Trophoblast cell (in vitro differentiated cells and primary cell): ENCODE data around the gene ZC2HC1B.
"Not testable (repeated sequence)": the region's sequence is repeated elsewhere in the genome, so short reads cannot be mapped to it uniquely, and the experiment has no call there.

Experiments
- DNase-seq, 2 donors: peaks; one replicate each; pipeline ENCODE4 v3.0.0-alpha.2; 2016
- H2AFZ ChIP-seq: 2 replicates; pipeline ENCODE4 v1.6.1; 2013; ENCODE audit warnings: low read length, moderate library complexity, mild to moderate bottlenecking; ENCODE audit not compliant: insufficient read depth, poor library complexity
- H2AK5ac ChIP-seq: 2 replicates; pipeline ENCODE4 v1.6.1; 2013; ENCODE audit warnings: mild to moderate bottlenecking, low read length
- H2BK120ac ChIP-seq: 2 replicates; pipeline ENCODE4 v1.6.1; 2013; ENCODE audit warnings: low read length, mild to moderate bottlenecking, moderate library complexity; ENCODE audit not compliant: insufficient read depth, poor library complexity
- H2BK12ac ChIP-seq: 2 replicates; pipeline ENCODE4 v1.6.1; 2013; ENCODE audit warnings: mild to moderate bottlenecking, low read length, moderate library complexity
- H2BK5ac ChIP-seq: 2 replicates; pipeline ENCODE4 v1.6.1; 2013; ENCODE audit warnings: low read length, low read depth, moderate library complexity, mild to moderate bottlenecking; ENCODE audit not compliant: poor library complexity
- H3K14ac ChIP-seq: 2 replicates; pipeline ENCODE4 v1.6.1; 2013; ENCODE audit warnings: mild to moderate bottlenecking, low read length
- H3K18ac ChIP-seq: 2 replicates; pipeline ENCODE4 v1.6.1; 2013; ENCODE audit warnings: mild to moderate bottlenecking, low read length
- H3K23ac ChIP-seq: 2 replicates; pipeline ENCODE4 v1.6.1; 2013; ENCODE audit warnings: low read length
- H3K27ac ChIP-seq: 2 replicates; pipeline ENCODE4 v1.5.1; 2013; ENCODE audit warnings: low read depth, mild to moderate bottlenecking, inconsistent platforms, low read length, moderate library complexity
- H3K27me3 ChIP-seq: 2 replicates; pipeline ENCODE4 v1.6.1; 2013; ENCODE audit warnings: inconsistent platforms, mild to moderate bottlenecking, low read length, moderate library complexity; ENCODE audit not compliant: insufficient read depth
- H3K36me3 ChIP-seq, 2 experiments: 1 replicate in 1 of 2; 2 replicates in 1 of 2; pipeline ENCODE4 v1.6.1; 2013; ENCODE audit warnings: low read length in 2 of 2, mild to moderate bottlenecking in 2 of 2, moderate library complexity in 1 of 2; ENCODE audit not compliant: insufficient read depth in 2 of 2, control insufficient read depth in 1 of 2
- H3K4ac ChIP-seq: 2 replicates; pipeline ENCODE4 v1.6.1; 2013; ENCODE audit warnings: low read depth, mild to moderate bottlenecking, low read length, moderate library complexity
- H3K4me1 ChIP-seq, 2 experiments: 1 replicate in 1 of 2; 2 replicates in 1 of 2; pipeline ENCODE4 v1.6.1; 2013; ENCODE audit warnings: low read length in 2 of 2, mild to moderate bottlenecking in 2 of 2, moderate library complexity in 1 of 2; ENCODE audit not compliant: insufficient read depth in 2 of 2, control insufficient read depth in 1 of 2
- H3K4me2 ChIP-seq: 2 replicates; pipeline ENCODE4 v1.6.1; 2013; ENCODE audit warnings: inconsistent platforms, mild to moderate bottlenecking, low read length, moderate library complexity
- H3K4me3 ChIP-seq: 2 replicates; pipeline ENCODE4 v1.5.1; 2013; ENCODE audit warnings: mild to moderate bottlenecking, low read depth, low read length, inconsistent platforms
- H3K79me1 ChIP-seq: one replicate; pipeline ENCODE4 v1.6.1; 2013; ENCODE audit warnings: low read length
- H3K79me2 ChIP-seq: 2 replicates; pipeline ENCODE4 v1.6.1; 2013; ENCODE audit warnings: low read length, mild to moderate bottlenecking; ENCODE audit not compliant: control insufficient read depth, insufficient read depth, poor library complexity
- H3K9ac ChIP-seq: 2 replicates; pipeline ENCODE4 v1.6.1; 2013; ENCODE audit warnings: mild to moderate bottlenecking, low read length
- H3K9me3 ChIP-seq: 2 replicates; pipeline ENCODE4 v1.6.1; 2013; ENCODE audit warnings: low read depth, mild to moderate bottlenecking, control low read depth, inconsistent platforms, low read length; ENCODE audit not compliant: insufficient read depth
- H4K12ac ChIP-seq: 2 replicates; pipeline ENCODE4 v1.6.1; 2013; ENCODE audit warnings: low read depth, mild to moderate bottlenecking, low read length, moderate library complexity
- H4K8ac ChIP-seq: 2 replicates; pipeline ENCODE4 v1.6.1; 2013; ENCODE audit warnings: low read depth, mild to moderate bottlenecking, low read length, moderate library complexity
- H4K91ac ChIP-seq: one replicate; pipeline ENCODE4 v1.6.1; 2013; ENCODE audit warnings: low read depth, mild to moderate bottlenecking, low read length, moderate library complexity
- WGBS: extraction: QIAGEN DNeasy Blood & Tissue Kit; methylation state at CpG from one replicate; pipeline ENCODE4 v1.1.7; 2013; ENCODE audit warnings: missing lambda C conversion rate; ENCODE audit not compliant: insufficient read length, insufficient coverage; ENCODE audit errors: extremely low coverage; 5-methylcytosine and 5-hydroxymethylcytosine counted together

ZC2HC1B gene

GRCh38 chr6:143855057-143855456, 9.2 kb upstream of the ZC2HC1B start:
- H4K12ac ChIP-seq, H3K79me1 ChIP-seq, H3K9ac ChIP-seq, H3K18ac ChIP-seq, H3K9me3 ChIP-seq, H3K23ac ChIP-seq, H2BK12ac ChIP-seq, H2BK120ac ChIP-seq, H3K27me3 ChIP-seq, H3K4me2 ChIP-seq, H2AK5ac ChIP-seq, H4K91ac ChIP-seq, H3K79me2 ChIP-seq, H3K4me1 ChIP-seq, DNase-seq, H3K4ac ChIP-seq, H3K14ac ChIP-seq, H3K27ac ChIP-seq, H3K4me3 ChIP-seq, H2BK5ac ChIP-seq, H4K8ac ChIP-seq, H2AFZ ChIP-seq: not testable (repeated sequence)
- peaks cover 7 to 18% of the 10 kb centered on the region in 2 experiments for H3K36me3 ChIP-seq
- WGBS, result no CpG with 5 or more reads among the region's 1 CpG

GRCh38 chr6:143856762-143857161, 7.5 kb upstream of the ZC2HC1B start:
- not testable (repeated sequence) for H3K27ac ChIP-seq, H3K9me3 ChIP-seq, H2BK120ac ChIP-seq, H4K91ac ChIP-seq, H3K27me3 ChIP-seq, H3K4me2 ChIP-seq, H2AK5ac ChIP-seq, H2BK5ac ChIP-seq, H3K4ac ChIP-seq, H3K4me1 ChIP-seq, DNase-seq, H3K9ac ChIP-seq, H3K79me1 ChIP-seq, H3K14ac ChIP-seq, H3K18ac ChIP-seq, H3K4me3 ChIP-seq, H2AFZ ChIP-seq, H4K12ac ChIP-seq, H3K79me2 ChIP-seq, H3K23ac ChIP-seq, H4K8ac ChIP-seq, H2BK12ac ChIP-seq
- no CpG with 5 or more reads among the region's 6 CpGs for WGBS
- peaks cover 9 to 19% of the 10 kb centered on the region in 2 experiments for H3K36me3 ChIP-seq

GRCh38 chr6:143857651-143858050, 6.6 kb upstream of the ZC2HC1B start:
- Histone ChIP-seq H3K79me1 (no peaks in the 10 kb centered on the region), H4K8ac (no peak overlapping the region), H3K36me3 (peaks cover 9 to 22% of the 10 kb centered on the region in 2 experiments), H2AK5ac (no peak overlapping the region), H3K4ac (no peak overlapping the region), H4K91ac (no peak overlapping the region), H3K4me3 (no peak overlapping the region), H3K79me2 (no peaks in the 10 kb centered on the region), H2AFZ (no peak overlapping the region), H4K12ac (no peak overlapping the region), H3K14ac (no peak overlapping the region), H3K18ac (no peak overlapping the region), H2BK120ac (no peak overlapping the region), H2BK5ac (no peak overlapping the region), H3K9ac (no peak overlapping the region), H3K23ac (no peak overlapping the region), H3K27me3 (no peaks in the 10 kb centered on the region), H3K4me2 (no peak overlapping the region), H2BK12ac (no peak overlapping the region), H3K27ac (no peak overlapping the region), H3K9me3 (no peaks in the 10 kb centered on the region), H3K4me1 (no peaks in the 10 kb centered on the region)
- no peak for DNase-seq
- 100% methylated on average over 1 of the region's 5 CpGs for WGBS

- no peak for DNase-seq
- no peaks in the 10 kb centered on the region for H3K79me2 ChIP-seq
- H4K12ac ChIP-seq, result no peak overlapping the region
- H2BK5ac ChIP-seq, result no peak overlapping the region
- H2AFZ ChIP-seq, result no peak overlapping the region
- H2BK120ac ChIP-seq, result no peak overlapping the region
- no peak overlapping the region for H3K14ac ChIP-seq
- H3K18ac ChIP-seq, result no peak overlapping the region
- H3K27me3 ChIP-seq, result no peaks in the 10 kb centered on the region
- H3K4me1 ChIP-seq, result no peaks in the 10 kb centered on the region
- no peak overlapping the region for H3K4me3 ChIP-seq
- no peak overlapping the region for H3K27ac ChIP-seq
- H3K23ac ChIP-seq, result no peak overlapping the region
- H3K9me3 ChIP-seq, result no peaks in the 10 kb centered on the region
- no peak overlapping the region for H4K8ac ChIP-seq
- H3K79me1 ChIP-seq, result no peaks in the 10 kb centered on the region
- no CpG with 5 or more reads among the region's 3 CpGs for WGBS
- no peak overlapping the region for H3K4ac ChIP-seq
- no peak overlapping the region for H2BK12ac ChIP-seq
- H2AK5ac ChIP-seq, result no peak overlapping the region
- no peak overlapping the region for H4K91ac ChIP-seq
- no peak overlapping the region for H3K4me2 ChIP-seq
- H3K36me3 ChIP-seq, result peaks cover 9 to 22% of the 10 kb centered on the region in 2 experiments
- H3K9ac ChIP-seq, result no peak overlapping the region
These were observed 4.2 kb upstream of the ZC2HC1B start for GRCh38 chr6:143859891-143860660.
